MV-4-11 (cell line): ENCODE results near the gene B3GNT3.

Experiments used
- DNase-seq: peaks from one replicate; lab custom pipeline; 2025; lab: John Stamatoyannopoulos, UW

Gene B3GNT3

DNA sequence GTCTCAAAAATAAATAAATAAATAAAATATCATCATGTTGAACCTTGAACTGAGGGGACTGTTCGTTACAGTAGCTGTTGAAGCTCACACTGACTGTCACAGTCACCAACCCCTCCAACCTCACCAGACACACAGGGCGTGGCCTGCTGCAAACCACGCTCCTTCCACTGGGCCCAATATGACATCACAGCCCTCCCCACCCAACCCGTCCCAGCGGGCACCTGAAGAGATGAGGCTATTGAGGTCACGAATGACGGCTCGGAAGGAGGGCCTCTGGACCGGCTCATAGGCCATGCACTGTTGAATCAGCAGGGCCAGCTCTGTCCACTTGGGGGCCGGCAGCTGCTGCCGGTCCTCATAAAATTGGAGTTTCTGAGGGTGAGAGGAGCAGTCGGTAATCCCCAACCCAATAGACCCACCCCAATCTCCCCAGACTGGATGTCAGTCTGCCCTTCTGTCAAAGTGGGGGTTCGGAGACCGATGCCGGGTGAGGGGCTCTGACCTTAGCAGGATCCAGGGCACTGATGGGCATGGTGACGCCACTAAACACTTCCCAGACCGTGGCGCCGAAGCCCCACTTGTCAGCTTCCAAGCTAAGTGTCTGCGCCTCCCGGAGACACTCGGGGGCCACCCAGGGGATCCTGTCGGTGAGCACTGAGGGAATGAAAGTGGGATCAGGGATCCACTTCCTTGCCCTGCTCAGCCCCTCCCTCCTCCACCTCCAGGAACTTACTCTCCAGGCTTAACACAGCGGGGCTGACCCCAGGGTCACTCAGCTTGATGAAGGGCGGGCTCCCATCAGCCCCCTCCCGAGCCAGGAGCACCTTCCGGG is 39.6 kb downstream of the B3GNT3 start:
- no peak for DNase-seq

- DNase-seq: no peak
Measured at GRCh38 chr19:17835182-17836006, 40.5 kb downstream of the B3GNT3 start.

DNA sequence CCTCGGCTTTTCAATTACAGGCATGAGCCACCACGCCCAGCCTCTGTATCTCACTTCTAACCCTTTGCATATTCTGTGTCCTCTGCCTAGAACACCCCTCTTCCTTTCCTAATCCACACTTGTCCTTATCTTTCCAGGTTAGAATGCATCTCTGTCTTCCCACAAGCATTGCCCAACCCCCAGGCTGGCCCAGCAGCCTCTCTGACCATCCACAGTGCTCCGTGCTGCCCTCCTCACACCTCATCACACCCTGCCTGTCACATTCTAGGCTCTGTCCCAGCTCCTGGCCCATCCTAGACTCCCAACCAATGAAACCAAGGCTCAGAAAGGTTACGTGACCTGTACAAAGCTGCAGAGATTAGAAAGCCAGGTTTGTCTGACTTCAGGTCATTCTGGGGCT is 41.6 kb downstream of the B3GNT3 start:
- no peak for DNase-seq

DNA sequence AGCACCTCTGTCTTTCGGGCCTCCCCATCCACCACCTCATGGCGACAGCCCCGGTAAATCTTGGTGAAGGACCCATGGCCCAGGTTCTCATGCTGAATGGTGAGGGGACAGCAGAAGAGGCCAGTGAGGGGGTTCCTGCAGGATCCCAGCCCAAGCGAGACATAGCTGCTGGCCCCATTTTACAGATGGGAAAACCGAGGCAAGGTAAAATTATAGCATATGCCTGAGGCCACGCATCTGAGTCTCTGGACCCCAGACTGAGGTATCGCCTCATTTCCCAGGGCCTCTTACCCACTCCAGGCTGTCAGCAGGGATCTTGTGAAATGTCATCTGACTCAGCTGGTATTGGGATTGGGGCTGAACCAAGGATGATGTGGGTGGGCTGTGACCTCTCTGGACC is 43.0 kb downstream of the B3GNT3 start:
- no peak for DNase-seq

DNA sequence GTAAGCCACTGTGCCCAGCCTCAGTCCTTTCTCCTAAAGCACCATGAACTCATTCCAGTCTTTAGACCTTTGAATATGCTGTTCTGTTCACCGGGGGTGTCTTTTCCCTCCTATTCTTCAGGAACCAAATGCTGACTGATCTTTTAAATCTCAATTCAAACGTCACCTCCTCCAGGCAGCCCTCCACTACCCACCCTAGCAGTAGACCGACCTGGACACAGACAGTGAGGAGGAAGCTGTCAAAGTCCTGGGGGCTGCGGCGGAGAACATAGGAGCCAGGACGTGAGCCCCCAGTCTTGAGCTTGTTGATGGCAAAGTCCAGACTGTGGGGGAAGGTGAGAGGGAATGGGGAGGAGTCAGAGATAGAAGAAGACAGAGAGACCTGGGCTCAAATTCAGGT is 45.1 kb downstream of the B3GNT3 start:
- DNase-seq: no peak

DNA sequence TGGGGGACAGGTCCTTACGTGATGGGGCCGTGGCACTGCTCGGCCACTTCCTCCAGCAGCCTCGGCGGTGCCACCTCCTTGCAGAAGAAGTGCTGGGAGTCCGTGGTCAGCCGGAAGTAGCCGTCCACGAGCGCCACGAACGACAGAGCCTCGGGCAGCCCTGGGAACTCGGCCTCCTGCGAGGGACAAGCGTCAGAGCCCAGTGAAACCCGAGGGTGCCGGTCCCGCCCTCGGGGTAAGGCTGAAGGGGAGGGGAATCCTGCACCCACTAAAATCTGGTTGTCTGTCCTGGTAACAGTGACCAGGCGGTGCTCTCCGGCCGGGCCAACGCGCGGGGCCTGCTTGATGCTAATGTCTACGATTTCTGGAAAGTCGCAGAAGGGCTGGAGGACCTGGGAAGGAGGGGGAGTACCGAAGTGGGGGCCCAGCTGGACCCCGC is 46.5 kb downstream of the B3GNT3 start:
- DNase-seq: no peak

GRCh38 chr19:17841810-17842662 is 47.1 kb downstream of the B3GNT3 start:
- no peak for DNase-seq

DNA sequence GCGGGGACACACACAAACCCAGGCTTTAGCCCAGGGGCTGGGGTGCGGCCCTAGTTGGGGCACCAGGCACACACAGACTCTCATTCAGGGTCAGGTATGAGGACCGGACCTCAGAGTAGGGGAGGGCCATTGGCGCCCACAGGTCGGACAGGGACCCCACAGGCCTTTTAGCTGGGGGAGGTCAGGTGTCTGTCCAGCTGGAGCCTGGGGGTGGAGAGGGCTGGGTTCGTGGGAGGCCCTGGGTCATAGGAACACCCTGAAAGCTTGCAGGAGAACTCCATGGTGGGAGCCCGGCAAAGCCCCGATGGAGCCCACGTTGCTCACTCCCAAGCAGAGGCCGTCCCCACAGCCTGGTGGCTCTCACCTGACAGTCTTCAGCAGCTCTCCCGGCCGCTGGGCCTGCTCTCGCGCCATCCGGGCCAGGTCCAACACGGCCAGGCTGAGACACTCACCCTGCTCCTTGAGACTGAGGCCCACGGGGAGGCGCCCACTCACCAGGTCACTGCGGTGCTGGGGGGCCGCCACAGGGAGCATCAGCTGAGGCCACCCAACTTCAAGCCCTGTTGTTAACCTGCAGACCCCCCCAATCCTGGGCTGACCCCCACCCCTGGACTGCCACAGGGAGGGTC is 47.8 kb downstream of the B3GNT3 start:
- no peak for DNase-seq

- DNase-seq: peak; percentile 42
Measured at GRCh38 chr19:17843292-17843827, 48.4 kb downstream of the B3GNT3 start.

- DNase-seq: no peak
Measured at GRCh38 chr19:17843908-17844490, 49.1 kb downstream of the B3GNT3 start.

GRCh38 chr19:17846146-17846545 is 51.2 kb downstream of the B3GNT3 start:
- no peak for DNase-seq

DNA sequence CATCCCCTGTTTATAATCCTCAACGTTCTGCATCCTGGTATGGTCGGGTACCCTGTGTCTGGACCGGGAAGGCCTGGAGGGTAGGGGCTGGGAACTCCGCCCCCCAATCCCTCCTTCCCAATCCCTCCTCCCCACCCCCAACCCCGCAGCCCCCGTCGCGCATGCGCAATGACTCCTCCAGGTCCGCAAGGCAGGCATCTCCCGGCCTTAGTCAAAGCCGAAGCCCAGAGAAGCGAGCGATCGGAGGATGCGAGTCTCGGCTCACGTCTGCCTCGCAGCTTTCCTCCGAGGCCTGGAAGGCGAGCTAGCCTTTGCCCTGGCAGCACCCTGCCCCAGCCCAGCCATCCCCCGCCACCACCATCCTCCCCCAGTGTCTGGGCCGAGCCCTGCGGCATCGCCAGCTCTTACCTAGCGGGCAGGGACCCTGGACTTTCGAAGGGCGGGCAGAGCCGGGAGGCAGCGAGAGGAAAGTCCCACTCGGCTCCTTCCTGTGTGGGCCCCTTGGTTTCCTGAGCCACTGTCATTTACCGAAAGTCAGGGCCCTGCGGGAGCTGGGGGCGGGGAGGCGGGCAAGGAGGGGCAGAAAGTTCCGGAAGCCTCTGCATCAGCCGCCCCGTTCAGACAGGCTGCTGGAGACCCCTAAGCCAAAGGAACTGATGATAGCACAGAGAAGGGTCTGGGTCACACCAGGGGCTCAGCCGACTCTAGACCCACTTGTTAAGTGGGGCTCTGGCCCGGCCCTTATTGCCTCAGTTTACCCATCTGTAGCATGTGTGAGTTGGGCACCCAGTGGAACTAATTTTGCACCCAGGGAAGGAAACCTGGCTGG is 52.8 kb downstream of the B3GNT3 start, which contains the start of gene JAK3:
TSS of gene JAK3 (minus strand) at position 445 of the 829 bp plus-strand sequence. CDS start 3,565 bp downstream, outside the sequence.
- DNase-seq: no peak

GRCh38 chr19:17848595-17849292 is 53.8 kb downstream of the B3GNT3 start:
- peak; percentile 43 for DNase-seq

DNA sequence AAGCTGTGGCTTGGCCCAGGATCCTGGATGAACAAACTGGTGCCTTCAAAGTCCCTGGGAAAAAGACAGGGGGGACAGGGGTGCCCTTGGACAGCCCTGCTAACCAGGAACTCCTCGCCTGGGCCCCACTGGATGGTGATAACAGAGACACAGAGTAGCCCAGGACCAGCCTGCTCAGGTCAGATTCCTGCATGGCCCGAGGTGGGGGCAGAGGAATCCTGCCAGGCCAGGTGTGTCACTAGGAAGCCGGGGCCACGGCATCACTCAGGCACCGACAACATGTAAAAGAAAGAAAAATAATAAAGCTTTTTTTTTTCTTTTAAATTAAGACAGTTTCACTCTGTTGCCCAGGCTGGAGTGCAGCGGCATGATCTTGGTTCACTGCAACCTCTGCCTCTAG is 59.1 kb downstream of the B3GNT3 start:
- DNase-seq: no peak

DNA sequence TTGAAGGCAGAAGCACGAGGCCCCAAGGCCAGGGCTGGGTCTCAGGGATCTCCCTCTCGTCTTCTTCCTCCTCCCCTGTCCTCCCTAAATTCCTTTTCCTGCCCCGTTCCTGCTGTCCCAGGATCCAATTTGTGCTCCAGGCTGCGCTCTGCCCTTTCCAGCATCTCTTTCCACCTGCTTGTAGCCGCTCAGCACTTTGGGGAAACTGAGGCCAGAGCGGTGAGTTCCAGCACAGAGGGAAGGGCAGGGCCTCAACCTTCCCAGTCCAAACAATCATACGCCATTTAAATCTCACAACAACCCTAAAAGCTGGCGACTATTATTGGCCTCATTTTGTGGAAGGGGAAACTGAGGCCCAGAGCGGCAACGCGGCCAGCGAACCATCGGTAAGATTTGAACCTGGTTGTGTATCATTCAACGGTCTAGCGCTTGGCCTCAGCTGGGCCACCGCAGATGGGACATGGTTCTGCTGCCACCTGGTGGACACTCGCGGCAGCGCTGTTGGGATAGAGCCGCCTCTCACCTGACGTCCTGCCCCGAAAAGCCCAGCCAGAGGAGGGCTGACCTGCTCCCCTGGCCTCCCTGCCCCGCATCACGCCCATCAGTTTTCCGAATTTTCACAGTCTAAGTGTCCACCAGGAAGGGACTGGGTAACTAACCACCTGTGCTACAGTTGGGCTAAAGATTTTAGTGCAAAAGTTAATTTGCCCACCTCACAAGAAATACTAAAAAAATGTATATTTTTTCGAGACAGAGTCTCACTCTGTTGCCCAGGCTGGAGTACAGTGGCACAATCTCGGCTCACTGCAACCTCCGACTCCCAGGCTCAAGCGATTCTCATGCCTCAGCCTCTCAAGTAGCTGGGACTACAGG is 60.6 kb downstream of the B3GNT3 start:
- DNase-seq: peak; percentile 67

- peak; percentile 100 for DNase-seq
Measured at GRCh38 chr19:17859533-17860330, 64.8 kb downstream of the B3GNT3 start, which contains the start of gene RPL18A. RPL18A (plus strand) TSS chr19:17859910; CDS start chr19:17859957, 47 bp downstream.

GRCh38 chr19:17860331-17860992 is 65.5 kb downstream of the B3GNT3 start:
- no peak for DNase-seq
